Gastrocnemius medialis (tissue), 4 donors: ENCODE results near the gene CHCT1. TPM values are rescaled to one million over a fixed set of nuclear protein-coding genes. Genes with fewer than 3 reads are reported as not detected.

Experiments
- ATAC-seq, 2 donors: fragments of 150-250 bp; one replicate each; pipeline ENCODE4 v1.9.1; 2016
- DNase-seq, 2 donors: peaks; one replicate each; pipeline ENCODE4 v3.0.0-alpha.2; 2019
- H3K27ac ChIP-seq, 4 donors: fragments of 200-600 bp; sonication (generic); 1 replicate in 1 of 4; 2 replicates in 3 of 4; pipeline ENCODE4 v1.5.1; 2016 to 2018; ENCODE audit warnings: mild to moderate bottlenecking in 2 of 4, moderate library complexity in 1 of 4
- H3K27me3 ChIP-seq, 3 donors: fragments of 200-600 bp; sonication (generic) in 2 of 3; 1 replicate in 1 of 3; 2 replicates in 2 of 3; pipeline versions ENCODE4 v1.5.1 to v1.6.0; 2016 to 2019; ENCODE audit warnings: mild to moderate bottlenecking in 1 of 3, moderate library complexity in 1 of 3
- H3K36me3 ChIP-seq, 2 donors: fragments of 200-600 bp; sonication (generic) in 1 of 2; one replicate each; pipeline ENCODE4 v1.5.1; 2017 to 2018
- H3K4me1 ChIP-seq, 2 donors: fragments of 200-600 bp; sonication (generic) in 1 of 2; one replicate each; pipeline ENCODE4 v1.5.1; 2016 to 2017; ENCODE audit warnings: mild to moderate bottlenecking in 2 of 2
- H3K4me3 ChIP-seq, 4 donors: fragments of 200-600 bp; sonication (generic) in 3 of 4; 1 replicate in 1 of 4; 2 replicates in 3 of 4; pipeline ENCODE4 v1.5.1; 2016 to 2019; ENCODE audit warnings: mild to moderate bottlenecking in 2 of 4
- H3K9me3 ChIP-seq, 3 donors: fragments of 200-600 bp; sonication (generic) in 2 of 3; 1 replicate in 1 of 3; 2 replicates in 2 of 3; pipeline ENCODE4 v1.5.1; 2016 to 2019
- CTCF ChIP-seq, 5 experiments: fragments of 450-650 bp in 3 of 5; fragments of 200-600 bp in 2 of 5; sonication (generic) in 2 of 5; IDR thresholded peaks in 4 of 5; conservative IDR thresholded peaks in 1 of 5; 1 replicate in 4 of 5; 2 replicates in 1 of 5; pipeline ENCODE4 v1.5.1; 2016 to 2019; ENCODE audit warnings: antibody characterized with exemption in 5 of 5, mild to moderate bottlenecking in 3 of 5, moderate library complexity in 3 of 5
- POLR2A ChIP-seq, 2 donors: fragments of 450-650 bp; IDR thresholded peaks; one replicate each; pipeline ENCODE4 v1.6.1; 2017; ENCODE audit warnings: antibody characterized with exemption in 2 of 2, mild to moderate bottlenecking in 2 of 2, moderate library complexity in 2 of 2
- in situ Hi-C, 4 donors: fragments of 200-750 bp; cut with MboI; loops; one replicate each; pipeline versions ENCODE4 v1.15.0 to v1.8.0; 2017; ENCODE audit warnings: low sequenced_read_pairs in 4 of 4
- intact Hi-C: fragments of 100-400 bp; cut with DNase I; formaldehyde crosslinking; loops from one replicate; pipeline ENCODE4 v1.15.1; 2023; ENCODE audit warnings: low total_unique reads
- total RNA-seq, 4 donors: library from RNA; depleted of rRNA; stranded (reverse); fragments of >200 nt; gene quantifications; one replicate each; pipeline versions ENCODE4 v1.1.0 to v1.2.3, GENCODE V29; 2016

CHCT1 gene
- total RNA-seq, 4 donors from 2014 or later = not detected

- no peaks in the 10 kb centered on the region for H3K36me3 ChIP-seq
- in situ Hi-C loops = loop anchor here (25.0 kb wide), 2 partner anchors 298 to 373 kb away; partner anchors contain the start of gene CA4 (in 3 of the 4)
- H3K4me1 ChIP-seq = peaks cover 4 to 5% of the 10 kb centered on the region in 2 donors
- H3K27me3 ChIP-seq = no peaks in the 10 kb centered on the region
- no peaks in the 10 kb centered on the region for H3K9me3 ChIP-seq
- peak; percentile 60 to 63 for DNase-seq
- peak overlapping the region in 1 of 4 donors; percentile 53 for H3K27ac ChIP-seq
- peak overlapping the region in 2 of 4 donors; percentile 14 to 46 for H3K4me3 ChIP-seq
- intact Hi-C loops = loop anchor here (1.0 to 2.0 kb wide), 2 partner anchors 15 to 292 kb away; no protein-coding TSS in a partner anchor
- TF ChIP-seq POLR2A (IDR thresholded peaks at IDR 0.05) = no peak
- peak; percentile 89 to 94 (median 92) for TF ChIP-seq CTCF (IDR thresholded peaks at IDR 0.05 in 4 of 5, conservative IDR thresholded peaks at IDR 0.05 in 1 of 5)
- peak; percentile 84 to 91 for ATAC-seq
These were observed 13.2 kb downstream of the CHCT1 start for GRCh38 chr17:60435244-60436167.

DNA sequence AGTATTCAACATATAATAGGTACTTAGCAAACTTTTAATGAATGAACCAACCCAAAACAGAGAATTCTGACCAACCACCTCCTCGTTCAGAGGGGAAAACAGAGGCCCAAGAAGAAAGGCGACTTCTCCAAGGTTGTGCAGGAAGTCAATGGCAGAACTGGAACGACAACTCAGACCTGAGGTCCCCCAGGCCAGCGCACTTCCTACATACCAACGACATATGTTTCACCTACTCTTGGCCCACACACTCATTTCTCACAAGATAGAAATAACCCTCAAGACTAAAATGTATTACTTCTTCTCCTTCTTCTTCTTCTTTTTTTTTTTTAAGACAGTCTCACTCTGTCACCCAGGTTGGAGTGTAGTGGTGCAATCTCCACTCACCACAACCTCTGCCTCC lies 14.4 kb downstream of the CHCT1 start:
- Histone ChIP-seq H3K27me3 (no peaks in the 10 kb centered on the region), H3K4me1 (peaks cover 4 to 5% of the 10 kb centered on the region in 2 donors), H3K9me3 (no peaks in the 10 kb centered on the region), H3K27ac (no peak overlapping the region), H3K36me3 (no peaks in the 10 kb centered on the region), H3K4me3 (no peak overlapping the region)
- ATAC-seq (no peak), DNase-seq (no peak)
- TF ChIP-seq CTCF (IDR thresholded peaks at IDR 0.05 in 4 of 5, conservative IDR thresholded peaks at IDR 0.05 in 1 of 5) = no peak
- TF ChIP-seq POLR2A (IDR thresholded peaks at IDR 0.05) = no peak
- in situ Hi-C loops = loop anchor here (25.0 kb wide), 2 partner anchors 299 to 374 kb away; partner anchors contain the start of gene CA4 (in 3 of the 4)
- intact Hi-C loops = loop anchor here (1.0 kb wide), 1 partner anchor 293 kb away; no protein-coding TSS in a partner anchor

- Histone ChIP-seq H3K4me1 (peaks cover 4 to 5% of the 10 kb centered on the region in 2 donors), H3K27me3 (no peaks in the 10 kb centered on the region), H3K36me3 (no peaks in the 10 kb centered on the region), H3K9me3 (no peaks in the 10 kb centered on the region), H3K4me3 (no peak overlapping the region), H3K27ac (no peak overlapping the region)
- TF ChIP-seq CTCF (IDR thresholded peaks at IDR 0.05 in 4 of 5, conservative IDR thresholded peaks at IDR 0.05 in 1 of 5) (no peak), POLR2A (IDR thresholded peaks at IDR 0.05) (no peak)
- in situ Hi-C loops = loop anchor here (25.0 kb wide), 2 partner anchors 302 to 377 kb away; partner anchors contain the start of gene CA4 (in 3 of the 4)
- DNase-seq = no peak
- ATAC-seq = no peak
- intact Hi-C loops = no loop called here
These were observed 17.2 kb downstream of the CHCT1 start for GRCh38 chr17:60439501-60439900.

- Histone ChIP-seq H3K4me1 (no peaks in the 10 kb centered on the region), H3K4me3 (no peak overlapping the region), H3K27ac (no peak overlapping the region), H3K36me3 (peaks cover 0 to 16% of the 10 kb centered on the region in 2 donors), H3K27me3 (no peaks in the 10 kb centered on the region), H3K9me3 (no peaks in the 10 kb centered on the region)
- intact Hi-C loops (no loop called here), in situ Hi-C loops (loop anchor here (25.0 kb wide), 2 partner anchors 305 to 380 kb away; partner anchors contain the start of gene CA4 (in 3 of the 4))
- DNase-seq (no peak), ATAC-seq (no peak)
- no peak for TF ChIP-seq CTCF (IDR thresholded peaks at IDR 0.05 in 4 of 5, conservative IDR thresholded peaks at IDR 0.05 in 1 of 5)
- no peak for TF ChIP-seq POLR2A (IDR thresholded peaks at IDR 0.05)
These were observed 20.2 kb downstream of the CHCT1 start for GRCh38 chr17:60442271-60443173.
